ENCODE results near the gene PCDHGA7. TPM values are rescaled to one million over a fixed set of nuclear protein-coding genes. Genes with fewer than 3 reads are reported as not detected.

PCDHGA7 gene
- total RNA-seq, 1 experiment from 2014 or later = 1.6 TPM

DNA sequence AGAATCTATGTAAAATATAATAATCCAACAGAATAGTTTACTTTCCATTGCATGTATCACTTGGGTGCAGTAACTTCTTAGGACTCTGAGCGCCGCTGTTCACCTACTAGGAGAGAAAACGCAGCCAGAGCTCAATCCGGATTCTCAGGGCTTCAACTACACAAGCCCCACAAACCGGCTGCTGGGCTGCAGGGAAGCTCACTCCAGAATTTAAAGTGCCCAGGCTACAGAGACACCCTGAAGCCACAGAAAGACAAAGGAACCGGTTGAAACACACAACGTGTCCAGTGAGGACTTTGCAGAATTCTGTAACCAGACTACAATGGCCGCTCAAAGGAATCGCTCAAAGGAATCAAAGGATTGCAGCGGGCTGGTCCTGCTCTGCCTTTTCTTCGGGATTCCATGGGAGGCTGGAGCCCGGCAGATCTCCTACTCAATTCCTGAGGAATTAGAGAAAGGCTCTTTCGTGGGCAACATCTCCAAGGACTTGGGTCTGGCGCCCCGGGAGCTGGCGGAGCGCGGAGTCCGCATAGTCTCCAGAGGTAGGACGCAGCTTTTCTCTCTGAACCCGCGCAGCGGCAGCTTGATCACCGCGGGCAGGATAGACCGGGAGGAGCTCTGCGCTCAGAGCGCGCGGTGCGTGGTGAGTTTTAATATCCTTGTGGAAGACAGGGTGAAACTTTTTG is 30.5 kb downstream of the PCDHGA7 start, which contains the start of gene PCDHGA10:
TSS of gene PCDHGA10 (plus strand) at position 134 of the 686 bp plus-strand sequence. CDS start at position 323, 189 bp downstream.
- H3K9me3 Mint-ChIP-seq = peaks cover 14% of the 10 kb centered on the region; the same call in 1 of the 2 replicates
- DNase-seq (ENCODE audit: low spot score) (peak; percentile 78), ATAC-seq (peak; percentile 43)
- peaks cover 28% of the 10 kb centered on the region for H3K27me3 Mint-ChIP-seq (ENCODE audit: low read depth)
- POLR2A ChIA-PET = interaction anchor here (1.0 to 2.0 kb wide), 7 partner anchors 72 to 189 kb away, joined by 3 to 11 read pairs (median 4); partner anchors contain the start of genes PCDHB14 and PCDHGC4
- H3K4me1 Mint-ChIP-seq = peaks cover 27% of the 10 kb centered on the region
- CTCF ChIA-PET = interaction anchor here (0.6 to 4.3 kb wide), 76 partner anchors 8 to 557 kb away, joined by 3 to 87 read pairs (median 7); partner anchors contain the start of genes DELE1, DIAPH1, HDAC3 and PCDHA10
- H3K4me3 Mint-ChIP-seq = peak within 1 kb of the TSS; percentile 94
- peak within 1 kb of the TSS; percentile 51 for H3K27ac Mint-ChIP-seq
- peaks cover 26% of the 10 kb centered on the region for H3K36me3 Mint-ChIP-seq
- TF ChIP-seq CREM (CRISPR knock-in tag; IDR thresholded peaks at IDR 0.05) = 0 out of 2 replicates have a peak, but pooled peaks have one; percentile 12
- TF ChIP-seq MXD4 (CRISPR knock-in tag; IDR thresholded peaks at IDR 0.05; ENCODE audit: borderline replicate concordance) = no peak
- TF ChIP-seq, protein P1, sequence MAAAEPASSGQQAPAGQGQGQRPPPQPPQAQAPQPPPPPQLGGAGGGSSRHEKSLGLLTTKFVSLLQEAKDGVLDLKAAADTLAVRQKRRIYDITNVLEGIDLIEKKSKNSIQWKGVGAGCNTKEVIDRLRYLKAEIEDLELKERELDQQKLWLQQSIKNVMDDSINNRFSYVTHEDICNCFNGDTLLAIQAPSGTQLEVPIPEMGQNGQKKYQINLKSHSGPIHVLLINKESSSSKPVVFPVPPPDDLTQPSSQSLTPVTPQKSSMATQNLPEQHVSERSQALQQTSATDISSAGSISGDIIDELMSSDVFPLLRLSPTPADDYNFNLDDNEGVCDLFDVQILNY (CRISPR knock-in tag; IDR thresholded peaks at IDR 0.05) = no peak
- no peak for TF ChIP-seq ZNF671 (CRISPR knock-in tag; IDR thresholded peaks at IDR 0.05)
- TF ChIP-seq, protein P2, sequence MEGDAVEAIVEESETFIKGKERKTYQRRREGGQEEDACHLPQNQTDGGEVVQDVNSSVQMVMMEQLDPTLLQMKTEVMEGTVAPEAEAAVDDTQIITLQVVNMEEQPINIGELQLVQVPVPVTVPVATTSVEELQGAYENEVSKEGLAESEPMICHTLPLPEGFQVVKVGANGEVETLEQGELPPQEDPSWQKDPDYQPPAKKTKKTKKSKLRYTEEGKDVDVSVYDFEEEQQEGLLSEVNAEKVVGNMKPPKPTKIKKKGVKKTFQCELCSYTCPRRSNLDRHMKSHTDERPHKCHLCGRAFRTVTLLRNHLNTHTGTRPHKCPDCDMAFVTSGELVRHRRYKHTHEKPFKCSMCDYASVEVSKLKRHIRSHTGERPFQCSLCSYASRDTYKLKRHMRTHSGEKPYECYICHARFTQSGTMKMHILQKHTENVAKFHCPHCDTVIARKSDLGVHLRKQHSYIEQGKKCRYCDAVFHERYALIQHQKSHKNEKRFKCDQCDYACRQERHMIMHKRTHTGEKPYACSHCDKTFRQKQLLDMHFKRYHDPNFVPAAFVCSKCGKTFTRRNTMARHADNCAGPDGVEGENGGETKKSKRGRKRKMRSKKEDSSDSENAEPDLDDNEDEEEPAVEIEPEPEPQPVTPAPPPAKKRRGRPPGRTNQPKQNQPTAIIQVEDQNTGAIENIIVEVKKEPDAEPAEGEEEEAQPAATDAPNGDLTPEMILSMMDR (IDR thresholded peaks at IDR 0.05) = peak; percentile 71
- TF ChIP-seq ZNF423 (CRISPR knock-in tag; IDR thresholded peaks at IDR 0.05) = no peak
- TF ChIP-seq SMAD4 (CRISPR knock-in tag; IDR thresholded peaks at IDR 0.05) = no peak

DNA sequence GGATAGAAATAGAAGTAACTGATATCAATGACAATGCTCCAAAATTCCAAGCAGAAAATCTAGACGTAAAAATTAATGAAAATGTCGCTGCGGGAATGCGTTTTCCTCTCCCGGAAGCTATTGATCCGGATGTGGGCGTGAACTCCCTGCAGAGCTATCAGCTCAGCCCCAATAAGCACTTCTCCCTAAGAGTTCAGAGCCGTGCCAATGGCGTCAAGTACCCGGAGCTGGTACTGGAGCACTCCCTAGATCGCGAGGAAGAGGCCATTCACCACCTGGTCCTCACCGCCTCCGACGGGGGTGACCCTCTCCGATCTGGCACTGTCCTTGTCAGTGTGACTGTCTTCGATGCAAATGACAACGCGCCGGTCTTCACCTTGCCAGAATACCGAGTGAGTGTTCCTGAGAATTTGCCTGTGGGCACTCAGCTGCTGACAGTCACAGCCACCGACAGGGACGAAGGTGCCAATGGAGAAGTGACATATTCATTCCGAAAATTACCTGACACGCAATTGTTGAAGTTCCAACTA is 31.1 kb downstream of the PCDHGA7 start:
- peak; percentile 33 for ATAC-seq
- ChIA-PET CTCF (interaction anchor here (0.6 to 4.3 kb wide), 67 partner anchors 8 to 558 kb away, joined by 3 to 87 read pairs (median 8); partner anchors contain the start of genes DELE1, DIAPH1, PCDHA10 and PCDHB10), POLR2A (interaction anchor here (1.0 to 2.0 kb wide), 7 partner anchors 71 to 190 kb away, joined by 3 to 11 read pairs (median 4); partner anchors contain the start of genes PCDHB14 and PCDHGC4)
- Mint-ChIP-seq H3K9me3 (peaks cover 17% of the 10 kb centered on the region), H3K36me3 (peaks cover 32% of the 10 kb centered on the region), H3K27ac (peak overlapping the region; percentile 51), H3K4me1 (peaks cover 29% of the 10 kb centered on the region), H3K27me3 (ENCODE audit: low read depth) (peaks cover 28% of the 10 kb centered on the region), H3K4me3 (peak overlapping the region; percentile 94)
- DNase-seq (ENCODE audit: low spot score) = no peak
- no peak for TF ChIP-seq NR3C1 (CRISPR knock-in tag; conservative IDR thresholded peaks at IDR 0.05; ENCODE audit: low read depth)
- no peak for TF ChIP-seq ZNF219 (CRISPR knock-in tag; IDR thresholded peaks at IDR 0.05; ENCODE audit: borderline replicate concordance)
- TF ChIP-seq PRRX2 (CRISPR knock-in tag; IDR thresholded peaks at IDR 0.05) = no peak
- no peak for TF ChIP-seq GABPB1 (CRISPR knock-in tag; IDR thresholded peaks at IDR 0.05)
- TF ChIP-seq FOXJ3 (CRISPR knock-in tag; IDR thresholded peaks at IDR 0.05; ENCODE audit: borderline replicate concordance) = no peak
- no peak for TF ChIP-seq SMAD3 (CRISPR knock-in tag; IDR thresholded peaks at IDR 0.05; ENCODE audit: borderline replicate concordance)
- no peak for TF ChIP-seq ATF1 (CRISPR knock-in tag; IDR thresholded peaks at IDR 0.05)
- peak; percentile 44; the same call in 1 of the 2 replicates for TF ChIP-seq ZNF263 (CRISPR knock-in tag; IDR thresholded peaks at IDR 0.05; ENCODE audit: low read depth)
- TF ChIP-seq, protein P3, sequence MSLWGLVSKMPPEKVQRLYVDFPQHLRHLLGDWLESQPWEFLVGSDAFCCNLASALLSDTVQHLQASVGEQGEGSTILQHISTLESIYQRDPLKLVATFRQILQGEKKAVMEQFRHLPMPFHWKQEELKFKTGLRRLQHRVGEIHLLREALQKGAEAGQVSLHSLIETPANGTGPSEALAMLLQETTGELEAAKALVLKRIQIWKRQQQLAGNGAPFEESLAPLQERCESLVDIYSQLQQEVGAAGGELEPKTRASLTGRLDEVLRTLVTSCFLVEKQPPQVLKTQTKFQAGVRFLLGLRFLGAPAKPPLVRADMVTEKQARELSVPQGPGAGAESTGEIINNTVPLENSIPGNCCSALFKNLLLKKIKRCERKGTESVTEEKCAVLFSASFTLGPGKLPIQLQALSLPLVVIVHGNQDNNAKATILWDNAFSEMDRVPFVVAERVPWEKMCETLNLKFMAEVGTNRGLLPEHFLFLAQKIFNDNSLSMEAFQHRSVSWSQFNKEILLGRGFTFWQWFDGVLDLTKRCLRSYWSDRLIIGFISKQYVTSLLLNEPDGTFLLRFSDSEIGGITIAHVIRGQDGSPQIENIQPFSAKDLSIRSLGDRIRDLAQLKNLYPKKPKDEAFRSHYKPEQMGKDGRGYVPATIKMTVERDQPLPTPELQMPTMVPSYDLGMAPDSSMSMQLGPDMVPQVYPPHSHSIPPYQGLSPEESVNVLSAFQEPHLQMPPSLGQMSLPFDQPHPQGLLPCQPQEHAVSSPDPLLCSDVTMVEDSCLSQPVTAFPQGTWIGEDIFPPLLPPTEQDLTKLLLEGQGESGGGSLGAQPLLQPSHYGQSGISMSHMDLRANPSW (CRISPR knock-in tag; conservative IDR thresholded peaks at IDR 0.05; ENCODE audit: low read depth) = no peak
- TF ChIP-seq AR (CRISPR knock-in tag; IDR thresholded peaks at IDR 0.05) = no peak
- peak; percentile 63; the same call in 1 of the 2 replicates for TF ChIP-seq MAX (CRISPR knock-in tag; IDR thresholded peaks at IDR 0.05)
- TF ChIP-seq SMAD4 (CRISPR knock-in tag; IDR thresholded peaks at IDR 0.05) = no peak
- TF ChIP-seq, protein P1 (CRISPR knock-in tag; IDR thresholded peaks at IDR 0.05) = no peak
- TF ChIP-seq, protein P4, sequence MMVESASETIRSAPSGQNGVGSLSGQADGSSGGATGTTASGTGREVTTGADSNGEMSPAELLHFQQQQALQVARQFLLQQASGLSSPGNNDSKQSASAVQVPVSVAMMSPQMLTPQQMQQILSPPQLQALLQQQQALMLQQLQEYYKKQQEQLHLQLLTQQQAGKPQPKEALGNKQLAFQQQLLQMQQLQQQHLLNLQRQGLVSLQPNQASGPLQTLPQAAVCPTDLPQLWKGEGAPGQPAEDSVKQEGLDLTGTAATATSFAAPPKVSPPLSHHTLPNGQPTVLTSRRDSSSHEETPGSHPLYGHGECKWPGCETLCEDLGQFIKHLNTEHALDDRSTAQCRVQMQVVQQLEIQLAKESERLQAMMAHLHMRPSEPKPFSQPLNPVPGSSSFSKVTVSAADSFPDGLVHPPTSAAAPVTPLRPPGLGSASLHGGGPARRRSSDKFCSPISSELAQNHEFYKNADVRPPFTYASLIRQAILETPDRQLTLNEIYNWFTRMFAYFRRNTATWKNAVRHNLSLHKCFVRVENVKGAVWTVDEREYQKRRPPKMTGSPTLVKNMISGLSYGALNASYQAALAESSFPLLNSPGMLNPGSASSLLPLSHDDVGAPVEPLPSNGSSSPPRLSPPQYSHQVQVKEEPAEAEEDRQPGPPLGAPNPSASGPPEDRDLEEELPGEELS (CRISPR knock-in tag; IDR thresholded peaks at IDR 0.05) = no peak

Data from WTC11 (cell line).